GM19328 (cell line): Measurements from ENCODE around the gene OR1I1.
"Not testable (repeated sequence)": the region's sequence is repeated elsewhere in the genome, so short reads cannot be mapped to it uniquely, and the experiment has no call there.

ENCODE experiments used
- ATAC-seq: cut with Tn5 transposase; IDR thresholded peaks from one replicate; pipeline ENCODE4 v1.9.1; 2021; ENCODE audit warnings: mild to moderate bottlenecking, moderate library complexity; ENCODE audit not compliant: unreplicated experiment

The OR1I1 gene

GRCh38 chr19:15081911-15082310, at the start of gene OR1I1:
Gene OR1I1 (plus strand): TSS chr19:15082211. CDS start chr19:15087066, 4,855 bp downstream.
- ATAC-seq, result no peak

GRCh38 chr19:15035795-15036311, 46.2 kb upstream of the OR1I1 start:
- ATAC-seq, result no peak

GRCh38 chr19:15037586-15037985, 44.4 kb upstream of the OR1I1 start:
- ATAC-seq, result no peak

GRCh38 chr19:15038294-15038693, 43.7 kb upstream of the OR1I1 start:
- no peak for ATAC-seq

GRCh38 chr19:15042003-15042402, 40.0 kb upstream of the OR1I1 start:
- no peak for ATAC-seq

GRCh38 chr19:15042826-15043225, 39.2 kb upstream of the OR1I1 start:
- no peak for ATAC-seq

GRCh38 chr19:15045506-15045905, 36.5 kb upstream of the OR1I1 start:
- no peak for ATAC-seq

GRCh38 chr19:15047680-15048079, 34.3 kb upstream of the OR1I1 start:
- no peak for ATAC-seq

GRCh38 chr19:15048128-15048527, 33.9 kb upstream of the OR1I1 start:
- no peak for ATAC-seq

- ATAC-seq, result no peak
These were observed 33.0 kb upstream of the OR1I1 start, which contains the start of gene CASP14 for GRCh38 chr19:15048885-15049541. Gene CASP14 (plus strand): TSS chr19:15049480. CDS start chr19:15052252, 2,772 bp downstream.

- ATAC-seq, result no peak
These were observed 31.4 kb upstream of the OR1I1 start for GRCh38 chr19:15050639-15051038.

GRCh38 chr19:15062036-15062435, 20.0 kb upstream of the OR1I1 start:
- ATAC-seq, result no peak

- ATAC-seq, result not testable (repeated sequence)
These were observed 11.6 kb upstream of the OR1I1 start for GRCh38 chr19:15070386-15070785.

GRCh38 chr19:15072930-15073647, 8.9 kb upstream of the OR1I1 start:
- no peak for ATAC-seq

GRCh38 chr19:15074371-15074770, 7.6 kb upstream of the OR1I1 start:
- ATAC-seq, result no peak

- no peak for ATAC-seq
These were observed 6.2 kb upstream of the OR1I1 start for GRCh38 chr19:15075806-15076205.

- ATAC-seq, result not testable (repeated sequence)
These were observed 2.0 kb upstream of the OR1I1 start for GRCh38 chr19:15080002-15080401.

GRCh38 chr19:15087182-15087581, 5.2 kb downstream of the OR1I1 start:
- ATAC-seq, result no peak

GRCh38 chr19:15091918-15092753, 10.1 kb downstream of the OR1I1 start:
- ATAC-seq, result no peak

GRCh38 chr19:15093001-15093400, 11.0 kb downstream of the OR1I1 start:
- ATAC-seq, result no peak

- no peak for ATAC-seq
These were observed 14.2 kb downstream of the OR1I1 start for GRCh38 chr19:15096223-15096622.
